Adrenal gland (tissue), 5 donors: Measurements from ENCODE around the gene RGS9.

Source experiments
- CTCF ChIP-seq, 6 experiments: fragments of 450-650 bp in 4 of 6; fragments of 200-600 bp in 2 of 6; sonication (generic) in 1 of 6; IDR thresholded peaks; 1 replicate in 5 of 6; 2 replicates in 1 of 6; pipeline versions ENCODE4 v1.5.1 to v1.8.0; 2016 to 2021; ENCODE audit warnings: antibody characterized with exemption in 6 of 6, mild to moderate bottlenecking in 2 of 6, moderate library complexity in 1 of 6
- POLR2A ChIP-seq, 2 donors: fragments of 450-650 bp; IDR thresholded peaks; one replicate each; pipeline ENCODE4 v1.6.1; 2017; ENCODE audit warnings: antibody characterized with exemption in 2 of 2, mild to moderate bottlenecking in 2 of 2, moderate library complexity in 1 of 2
- donor health status: DM: no; HTN: no; CAD: no.

GRCh38 chr17:65222214-65222738, 85.1 kb downstream of the RGS9 start:
- no peak for TF ChIP-seq POLR2A (IDR thresholded peaks at IDR 0.05)
- no peak for TF ChIP-seq CTCF (IDR thresholded peaks at IDR 0.05)
